ENCODE results near the gene RIPK4. TPM values are rescaled to one million over a fixed set of nuclear protein-coding genes. Genes with fewer than 3 reads are reported as not detected.
"Not testable (repeated sequence)": the region's sequence is repeated elsewhere in the genome, so short reads cannot be mapped to it uniquely, and the experiment has no call there.

RIPK4 gene
- polyA plus RNA-seq, 1 donor (not counting 4 experiments of a cell fraction or from before 2014, with no cell fraction given): 18.4 TPM

DNA sequence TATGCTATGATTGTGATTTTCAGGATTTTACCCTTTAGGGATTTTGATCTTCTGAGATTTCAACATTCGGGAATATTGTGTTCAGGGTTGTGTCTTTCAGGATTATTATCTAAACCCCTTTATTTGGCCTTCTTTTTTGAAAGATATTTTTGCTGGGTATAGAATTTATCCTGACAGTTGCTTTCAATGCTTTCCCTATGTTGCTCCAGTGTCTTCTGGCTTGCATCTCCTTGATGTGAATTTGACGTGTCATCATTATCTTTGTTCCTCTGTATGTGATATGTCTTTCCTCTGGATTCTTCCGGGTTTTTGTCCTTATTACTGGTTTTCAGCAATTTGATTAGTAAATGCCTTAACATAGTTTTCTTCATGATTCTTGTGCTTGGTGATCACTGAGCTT is 25.9 kb upstream of the RIPK4 start:
- Histone ChIP-seq H2AFZ (ENCODE audit: control insufficient read depth, low read length) (no peak overlapping the region), H3K36me3 (ENCODE audit: control insufficient read depth in 2 of 2, extremely low read depth in 1 of 2, insufficient read depth in 2 of 2, low read length in 2 of 2) (no peaks in the 10 kb centered on the region), H3K9me3 (ENCODE audit: control insufficient read depth, low read depth, low read length) (peaks cover 2% of the 10 kb centered on the region), H4K20me1 (ENCODE audit: control insufficient read depth, extremely low read depth, insufficient read depth, low read length) (no peaks in the 10 kb centered on the region), H3K27ac (ENCODE audit: control insufficient read depth, insufficient read depth, low read length) (no peak overlapping the region), H3K9me1 (ENCODE audit: control insufficient read depth, extremely low read depth, insufficient read depth, low read length) (no peaks in the 10 kb centered on the region), H3K4me2 (ENCODE audit: control insufficient read depth, extremely low read depth, insufficient read depth, low read depth, low read length) (no peak overlapping the region), H3K27me3 (ENCODE audit: control insufficient read depth, extremely low read depth, insufficient read depth, low read length) (no peaks in the 10 kb centered on the region), H3K9ac (ENCODE audit: control insufficient read depth, extremely low read depth, insufficient read depth, low read length) (no peak overlapping the region), H3K4me3 (ENCODE audit: control insufficient read depth in 2 of 3, extremely low read depth in 1 of 3, insufficient read depth in 2 of 3, low read depth in 1 of 3, low read length in 3 of 3) (no peak overlapping the region), H3K4me1 (ENCODE audit: control insufficient read depth, extremely low read depth, insufficient read depth, low read length) (no peaks in the 10 kb centered on the region), H3K79me2 (ENCODE audit: control insufficient read depth, insufficient read depth, low read length) (no peaks in the 10 kb centered on the region)
- dilution Hi-C loops (cut with MboI; ENCODE audit: extremely low pct_ligation_motif_present, low sequenced_read_pairs): no loop called here
- DNase-seq (ENCODE audit: low read depth, low spot score) (no peak), FAIRE-seq (no peak)
- TF ChIP-seq, protein P1, sequence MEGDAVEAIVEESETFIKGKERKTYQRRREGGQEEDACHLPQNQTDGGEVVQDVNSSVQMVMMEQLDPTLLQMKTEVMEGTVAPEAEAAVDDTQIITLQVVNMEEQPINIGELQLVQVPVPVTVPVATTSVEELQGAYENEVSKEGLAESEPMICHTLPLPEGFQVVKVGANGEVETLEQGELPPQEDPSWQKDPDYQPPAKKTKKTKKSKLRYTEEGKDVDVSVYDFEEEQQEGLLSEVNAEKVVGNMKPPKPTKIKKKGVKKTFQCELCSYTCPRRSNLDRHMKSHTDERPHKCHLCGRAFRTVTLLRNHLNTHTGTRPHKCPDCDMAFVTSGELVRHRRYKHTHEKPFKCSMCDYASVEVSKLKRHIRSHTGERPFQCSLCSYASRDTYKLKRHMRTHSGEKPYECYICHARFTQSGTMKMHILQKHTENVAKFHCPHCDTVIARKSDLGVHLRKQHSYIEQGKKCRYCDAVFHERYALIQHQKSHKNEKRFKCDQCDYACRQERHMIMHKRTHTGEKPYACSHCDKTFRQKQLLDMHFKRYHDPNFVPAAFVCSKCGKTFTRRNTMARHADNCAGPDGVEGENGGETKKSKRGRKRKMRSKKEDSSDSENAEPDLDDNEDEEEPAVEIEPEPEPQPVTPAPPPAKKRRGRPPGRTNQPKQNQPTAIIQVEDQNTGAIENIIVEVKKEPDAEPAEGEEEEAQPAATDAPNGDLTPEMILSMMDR (optimal IDR thresholded peaks at IDR 0.05 in 1 of 3, IDR thresholded peaks at IDR 0.05 in 1 of 3, conservative IDR thresholded peaks at IDR 0.05 in 1 of 3; ENCODE audit: extremely low read depth in 1 of 3, insufficient read depth in 2 of 3, low read length in 3 of 3): no peak
- no peak for TF ChIP-seq EZH2 (IDR thresholded peaks at IDR 0.05; ENCODE audit: low read length)

DNA sequence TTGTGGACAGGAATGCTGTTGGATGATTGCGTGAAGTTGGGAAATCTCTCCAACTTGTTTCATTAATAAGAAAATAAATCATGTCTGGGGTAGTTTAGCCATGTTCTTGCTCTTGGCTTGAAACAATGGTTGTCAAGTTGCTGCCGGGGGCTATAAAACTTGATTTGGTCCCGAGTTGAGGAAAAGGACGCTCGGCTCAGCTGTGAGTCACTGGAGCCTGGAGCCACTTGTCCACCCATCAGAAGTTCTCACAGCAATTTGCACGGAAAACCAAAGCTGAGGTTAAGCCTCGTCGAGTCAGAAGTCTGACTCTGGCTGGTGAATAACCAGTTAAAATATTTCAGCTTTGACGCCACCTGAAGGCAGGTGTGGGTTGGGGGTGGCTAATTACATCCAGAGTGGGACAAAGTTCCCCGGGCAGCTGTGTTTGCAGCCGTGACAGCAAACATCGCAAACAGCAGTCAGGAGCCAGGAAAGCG is 19.7 kb upstream of the RIPK4 start:
- H3K79me2 ChIP-seq (ENCODE audit: control insufficient read depth, insufficient read depth, low read length): no peaks in the 10 kb centered on the region
- no peaks in the 10 kb centered on the region for H3K9me1 ChIP-seq (ENCODE audit: control insufficient read depth, extremely low read depth, insufficient read depth, low read length)
- H3K9me3 ChIP-seq (ENCODE audit: control insufficient read depth, low read depth, low read length): no peaks in the 10 kb centered on the region
- H3K9ac ChIP-seq (ENCODE audit: control insufficient read depth, extremely low read depth, insufficient read depth, low read length): peak overlapping the region; percentile 56
- peak overlapping the region; percentile 87 for H3K4me2 ChIP-seq (ENCODE audit: control insufficient read depth, extremely low read depth, insufficient read depth, low read depth, low read length)
- FAIRE-seq (peak; percentile 91), DNase-seq (ENCODE audit: low read depth, low spot score) (peak; percentile 68)
- no peaks in the 10 kb centered on the region for H3K27me3 ChIP-seq (ENCODE audit: control insufficient read depth, extremely low read depth, insufficient read depth, low read length)
- dilution Hi-C loops (cut with MboI; ENCODE audit: extremely low pct_ligation_motif_present, low sequenced_read_pairs): no loop called here
- H3K36me3 ChIP-seq (ENCODE audit: control insufficient read depth in 2 of 2, extremely low read depth in 1 of 2, insufficient read depth in 2 of 2, low read length in 2 of 2): no peaks in the 10 kb centered on the region
- H3K4me3 ChIP-seq (ENCODE audit: control insufficient read depth in 2 of 3, extremely low read depth in 1 of 3, insufficient read depth in 2 of 3, low read depth in 1 of 3, low read length in 3 of 3): peak overlapping the region in 1 of 3 experiments; percentile 11
- no peaks in the 10 kb centered on the region for H4K20me1 ChIP-seq (ENCODE audit: control insufficient read depth, extremely low read depth, insufficient read depth, low read length)
- TF ChIP-seq EZH2 (IDR thresholded peaks at IDR 0.05; ENCODE audit: low read length): no peak
- TF ChIP-seq, protein P1 (optimal IDR thresholded peaks at IDR 0.05 in 1 of 3, IDR thresholded peaks at IDR 0.05 in 1 of 3, conservative IDR thresholded peaks at IDR 0.05 in 1 of 3; ENCODE audit: extremely low read depth in 1 of 3, insufficient read depth in 2 of 3, low read length in 3 of 3): peak in 1 of 3 experiments; percentile 39
- H3K27ac ChIP-seq (ENCODE audit: control insufficient read depth, insufficient read depth, low read length): peak overlapping the region; percentile 92
- peaks cover 45% of the 10 kb centered on the region for H3K4me1 ChIP-seq (ENCODE audit: control insufficient read depth, extremely low read depth, insufficient read depth, low read length)
- no peak overlapping the region for H2AFZ ChIP-seq (ENCODE audit: control insufficient read depth, low read length)

GRCh38 chr21:41785262-41785661 is 18.4 kb upstream of the RIPK4 start:
- peaks cover 45% of the 10 kb centered on the region for H3K4me1 ChIP-seq (ENCODE audit: control insufficient read depth, extremely low read depth, insufficient read depth, low read length)
- H3K4me3 ChIP-seq (ENCODE audit: control insufficient read depth in 2 of 3, extremely low read depth in 1 of 3, insufficient read depth in 2 of 3, low read depth in 1 of 3, low read length in 3 of 3); H3K9me3 ChIP-seq (ENCODE audit: control insufficient read depth, low read depth, low read length); dilution Hi-C loops (cut with MboI; ENCODE audit: extremely low pct_ligation_motif_present, low sequenced_read_pairs); H3K9ac ChIP-seq (ENCODE audit: control insufficient read depth, extremely low read depth, insufficient read depth, low read length); H4K20me1 ChIP-seq (ENCODE audit: control insufficient read depth, extremely low read depth, insufficient read depth, low read length); FAIRE-seq; H3K36me3 ChIP-seq (ENCODE audit: control insufficient read depth in 2 of 2, extremely low read depth in 1 of 2, insufficient read depth in 2 of 2, low read length in 2 of 2); H3K9me1 ChIP-seq (ENCODE audit: control insufficient read depth, extremely low read depth, insufficient read depth, low read length); H3K27me3 ChIP-seq (ENCODE audit: control insufficient read depth, extremely low read depth, insufficient read depth, low read length); H3K79me2 ChIP-seq (ENCODE audit: control insufficient read depth, insufficient read depth, low read length); H2AFZ ChIP-seq (ENCODE audit: control insufficient read depth, low read length); H3K4me2 ChIP-seq (ENCODE audit: control insufficient read depth, extremely low read depth, insufficient read depth, low read depth, low read length); DNase-seq (ENCODE audit: low read depth, low spot score): not testable (repeated sequence)
- H3K27ac ChIP-seq (ENCODE audit: control insufficient read depth, insufficient read depth, low read length): peak overlapping the region; percentile 92
